ENCODE results near the gene NAV2. TPM values are rescaled to one million over a fixed set of nuclear protein-coding genes. Genes with fewer than 3 reads are reported as not detected.

The NAV2 gene
- total RNA-seq, 1 experiment from 2014 or later, result 46.3 TPM

DNA sequence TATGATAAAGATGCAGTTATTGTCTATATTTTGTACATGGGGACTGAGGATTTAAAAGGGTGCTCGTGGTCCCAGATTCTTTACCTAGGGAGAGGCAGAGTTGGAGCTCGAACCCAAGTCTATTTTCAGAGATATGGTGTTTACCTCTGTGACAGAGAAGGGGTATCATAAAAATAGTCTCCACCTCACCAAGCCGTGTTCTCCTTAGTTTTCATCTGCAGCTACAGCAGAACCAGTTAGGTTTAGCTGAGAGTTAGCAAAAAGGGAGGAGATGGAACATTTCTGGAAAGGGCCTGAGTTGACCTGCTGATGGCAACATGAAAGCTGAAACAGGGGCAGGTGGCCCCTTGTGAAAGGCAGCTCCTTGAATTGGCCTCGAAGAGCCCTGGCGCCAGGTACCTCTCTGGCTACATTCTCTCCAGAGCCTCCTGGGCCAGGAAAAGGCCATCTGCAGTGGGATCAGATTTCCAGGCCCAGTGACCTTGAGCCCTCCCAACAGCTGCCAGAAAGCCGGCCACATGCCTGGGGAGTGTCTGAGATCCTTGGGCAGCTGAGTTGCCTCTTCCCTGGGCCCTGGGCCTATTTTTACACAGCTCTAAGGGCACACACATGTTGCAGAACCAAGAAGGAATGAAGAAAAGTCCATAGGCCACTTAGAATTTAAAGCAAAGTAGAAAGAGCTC lies 136.6 kb downstream of the NAV2 start:
- H3K79me2 ChIP-seq (ENCODE audit: insufficient read depth, low read length), result no peaks in the 10 kb centered on the region
- WGBS (ENCODE audit: extremely low coverage, insufficient read length, low lambda C conversion rate), result no CpG with 5 or more reads among the region's 6 CpGs
- Mint-ChIP-seq H3K9me3 (peaks cover 3% of the 10 kb centered on the region in 2 experiments; a peak in 4 of 5 replicates), H3K27ac (no peak overlapping the region; a peak in 1 of 7 replicates), H3K36me3 (ENCODE audit: insufficient read depth in 1 of 3, low read depth in 3 of 3) (peaks cover 13 to 37% (median 26%) of the 10 kb centered on the region in 3 experiments), H3K4me3 (no peak overlapping the region), H3K4me1 (peaks cover 42 to 44% of the 10 kb centered on the region in 2 experiments), H3K27me3 (ENCODE audit: low read depth) (no peaks in the 10 kb centered on the region)
- DNase-seq, result no peak
- no peak overlapping the region for H3K23ac ChIP-seq (ENCODE audit: insufficient read length, low read depth, low read length)
- no peak overlapping the region for H3K4me2 ChIP-seq (ENCODE audit: insufficient read depth, insufficient read length, low read length)
- no peak overlapping the region for H2BK5ac ChIP-seq (ENCODE audit: insufficient read length, low read length)
- H3K27me3 ChIP-seq (ENCODE audit: insufficient read depth, low read length), result no peaks in the 10 kb centered on the region
- no peak overlapping the region for H4K5ac ChIP-seq (ENCODE audit: insufficient read length, low read depth, low read length)
- no peak overlapping the region for H3K18ac ChIP-seq (ENCODE audit: insufficient read length, low read depth, low read length)
- H4K20me1 ChIP-seq (ENCODE audit: control insufficient read depth, insufficient read depth, insufficient read length), result no peaks in the 10 kb centered on the region
- no peak overlapping the region for H2BK12ac ChIP-seq (ENCODE audit: insufficient read length, low read depth, low read length)
- H3K27ac ChIP-seq (ENCODE audit: insufficient read length, low read depth, low read length), result no peak overlapping the region
- no peaks in the 10 kb centered on the region for H3K79me1 ChIP-seq (ENCODE audit: insufficient read depth, low read depth, low read length, poor library complexity, severe bottlenecking)
- no peak overlapping the region for H3K4ac ChIP-seq (ENCODE audit: low read depth, low read length)
- no peak overlapping the region for H3K56ac ChIP-seq (ENCODE audit: insufficient read length, low read depth, low read length)
- H3K23me2 ChIP-seq (ENCODE audit: insufficient read length, low read depth, low read length, poor library complexity, severe bottlenecking), result no peaks in the 10 kb centered on the region
- no peak overlapping the region for H3K9ac ChIP-seq (ENCODE audit: extremely low read depth, insufficient read length, low read length)
- TF ChIP-seq, protein P1, sequence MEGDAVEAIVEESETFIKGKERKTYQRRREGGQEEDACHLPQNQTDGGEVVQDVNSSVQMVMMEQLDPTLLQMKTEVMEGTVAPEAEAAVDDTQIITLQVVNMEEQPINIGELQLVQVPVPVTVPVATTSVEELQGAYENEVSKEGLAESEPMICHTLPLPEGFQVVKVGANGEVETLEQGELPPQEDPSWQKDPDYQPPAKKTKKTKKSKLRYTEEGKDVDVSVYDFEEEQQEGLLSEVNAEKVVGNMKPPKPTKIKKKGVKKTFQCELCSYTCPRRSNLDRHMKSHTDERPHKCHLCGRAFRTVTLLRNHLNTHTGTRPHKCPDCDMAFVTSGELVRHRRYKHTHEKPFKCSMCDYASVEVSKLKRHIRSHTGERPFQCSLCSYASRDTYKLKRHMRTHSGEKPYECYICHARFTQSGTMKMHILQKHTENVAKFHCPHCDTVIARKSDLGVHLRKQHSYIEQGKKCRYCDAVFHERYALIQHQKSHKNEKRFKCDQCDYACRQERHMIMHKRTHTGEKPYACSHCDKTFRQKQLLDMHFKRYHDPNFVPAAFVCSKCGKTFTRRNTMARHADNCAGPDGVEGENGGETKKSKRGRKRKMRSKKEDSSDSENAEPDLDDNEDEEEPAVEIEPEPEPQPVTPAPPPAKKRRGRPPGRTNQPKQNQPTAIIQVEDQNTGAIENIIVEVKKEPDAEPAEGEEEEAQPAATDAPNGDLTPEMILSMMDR (conservative IDR thresholded peaks at IDR 0.05), result no peak
- H2AK5ac ChIP-seq (ENCODE audit: insufficient read length, low read length), result no peak overlapping the region
- H3K9me3 ChIP-seq (ENCODE audit: control insufficient read depth, low read depth, low read length), result no peaks in the 10 kb centered on the region
- no peak overlapping the region for H4K91ac ChIP-seq (ENCODE audit: insufficient read length, low read depth, low read length)
- no peak overlapping the region for H2BK15ac ChIP-seq (ENCODE audit: low read depth, low read length)
- H3K4me1 ChIP-seq (ENCODE audit: insufficient read depth, low read length), result peaks cover 4% of the 10 kb centered on the region; the same call in 1 of the 2 replicates
- H4K8ac ChIP-seq (replicated peaks; ENCODE audit: insufficient read length, low read depth, low read length), result no peak overlapping the region
- no peak overlapping the region for H3T11ph ChIP-seq (ENCODE audit: low read length)
- H2BK120ac ChIP-seq (ENCODE audit: low read depth, low read length, poor library complexity, severe bottlenecking), result no peak overlapping the region
- H2BK20ac ChIP-seq (ENCODE audit: low read depth, low read length, poor library complexity, severe bottlenecking), result no peak overlapping the region
- H2AFZ ChIP-seq (ENCODE audit: low read length), result no peak overlapping the region
- no peak overlapping the region for H3K14ac ChIP-seq (ENCODE audit: insufficient read depth, low read length)
